PFSK-1 (cell line): ENCODE data around the gene ARFGAP2.

Experiments used
- POLR2AphosphoS5 ChIP-seq: IDR thresholded peaks from 2 replicates; pipeline ENCODE4 v1.6.1; 2012; ENCODE audit warnings: low read depth, mild to moderate bottlenecking, control low read depth, low read length, moderate library complexity
- REST ChIP-seq, 2 experiments: IDR thresholded peaks; 2 replicates each; pipeline versions ENCODE4 v1.6.1 to v1.8.0; 2011 to 2012; ENCODE audit warnings: low read depth in 2 of 2, low read length in 2 of 2, control low read depth in 1 of 2, inconsistent platforms in 1 of 2, mild to moderate bottlenecking in 1 of 2, moderate library complexity in 1 of 2; ENCODE audit not compliant: insufficient read depth in 1 of 2
- SIN3A ChIP-seq: IDR thresholded peaks from 2 replicates; pipeline ENCODE4 v1.6.1; 2012; ENCODE audit warnings: mild to moderate bottlenecking, low read length, moderate library complexity, borderline replicate concordance; ENCODE audit not compliant: insufficient read depth
- TAF1 ChIP-seq: IDR thresholded peaks from 2 replicates; pipeline ENCODE4 v1.6.1; 2012; ENCODE audit warnings: low read length, control low read depth, borderline replicate concordance; ENCODE audit not compliant: insufficient read depth

DNA sequence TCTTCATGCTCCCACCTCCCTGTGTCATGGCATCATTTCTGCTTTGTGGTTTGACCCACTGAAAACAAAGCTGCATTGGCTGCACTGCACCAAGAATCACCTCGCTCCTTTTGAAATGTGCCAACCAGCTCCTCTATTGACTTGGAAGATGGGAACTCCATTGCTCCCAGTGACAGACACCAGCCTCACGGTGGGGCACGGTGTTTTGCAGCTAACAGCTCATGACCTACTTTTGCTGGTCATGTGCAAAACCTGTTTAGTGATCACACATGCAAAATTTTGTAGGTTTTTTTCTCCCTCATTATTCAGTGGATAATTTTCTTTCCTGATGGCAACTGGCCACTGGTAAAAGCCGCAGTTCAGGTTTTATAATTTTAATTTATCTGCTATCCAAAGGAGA lies 36.8 kb downstream of the ARFGAP2 start:
- TF ChIP-seq POLR2AphosphoS5 (no peak), REST (IDR thresholded peaks at IDR 0.05; ENCODE audit: insufficient read depth in 1 of 2, low read depth in 2 of 2, low read length in 2 of 2) (no peak), TAF1 (no peak), SIN3A (no peak)
